ENCODE results near the gene CSGALNACT2. TPM values are rescaled to one million over a fixed set of nuclear protein-coding genes. Genes with fewer than 3 reads are reported as not detected.

The CSGALNACT2 gene
- total RNA-seq, 1 experiment from 2014 or later: 7.9 TPM

GRCh38 chr10:43230101-43230908 lies 92.1 kb downstream of the CSGALNACT2 start:
- Histone ChIP-seq H3K36me3 (no peaks in the 10 kb centered on the region), H3K4me3 (no peak overlapping the region), H3K27ac (no peak overlapping the region), H3K27me3 (no peaks in the 10 kb centered on the region), H3K4me1 (no peaks in the 10 kb centered on the region), H3K9me3 (replicated peaks) (no peaks in the 10 kb centered on the region)
- no peak for DNase-seq

GRCh38 chr10:43230909-43231522 lies 92.8 kb downstream of the CSGALNACT2 start:
- H3K27ac ChIP-seq: no peak overlapping the region
- no peak for DNase-seq
- H3K27me3 ChIP-seq: no peaks in the 10 kb centered on the region

GRCh38 chr10:43231523-43232078 lies 93.4 kb downstream of the CSGALNACT2 start:
- Histone ChIP-seq H3K27ac (no peak overlapping the region), H3K4me1 (no peaks in the 10 kb centered on the region), H3K36me3 (no peaks in the 10 kb centered on the region), H3K27me3 (no peaks in the 10 kb centered on the region), H3K9me3 (replicated peaks) (no peaks in the 10 kb centered on the region), H3K4me3 (no peak overlapping the region)
- no peak for DNase-seq

More at GRCh38 chr10:43230909-43231522, 92.8 kb downstream of the CSGALNACT2 start:
- H3K9me3 ChIP-seq (replicated peaks): no peaks in the 10 kb centered on the region
- H3K4me3 ChIP-seq: no peak overlapping the region
- H3K4me1 ChIP-seq: no peaks in the 10 kb centered on the region
- no peaks in the 10 kb centered on the region for H3K36me3 ChIP-seq

GRCh38 chr10:43233601-43234430 lies 95.6 kb downstream of the CSGALNACT2 start:
- H3K4me3 ChIP-seq: no peak overlapping the region

GRCh38 chr10:43234471-43235041 lies 96.3 kb downstream of the CSGALNACT2 start:
- H3K4me1 ChIP-seq: no peaks in the 10 kb centered on the region
- no peaks in the 10 kb centered on the region for H3K36me3 ChIP-seq
- no peaks in the 10 kb centered on the region for H3K27me3 ChIP-seq
- DNase-seq: no peak
- H3K27ac ChIP-seq: no peak overlapping the region
- no peak overlapping the region for H3K4me3 ChIP-seq
- no peaks in the 10 kb centered on the region for H3K9me3 ChIP-seq (replicated peaks)

More at GRCh38 chr10:43233601-43234430, 95.6 kb downstream of the CSGALNACT2 start:
- Histone ChIP-seq H3K36me3 (no peaks in the 10 kb centered on the region), H3K27me3 (no peaks in the 10 kb centered on the region), H3K27ac (no peak overlapping the region), H3K4me1 (no peaks in the 10 kb centered on the region), H3K9me3 (replicated peaks) (no peaks in the 10 kb centered on the region)
- DNase-seq: no peak

Other genes starting within 250 kb of the CSGALNACT2 start
- 0.02 TPM in 1 of 2 replicates, not detected in the other for gene RET, start 61.4 kb upstream of the CSGALNACT2 start, total RNA-seq (2014; rRNA removed; shearing (Covaris generic))
- not detected in 2 replicates for gene RASGEF1A, start 128.6 kb downstream of the CSGALNACT2 start, total RNA-seq (2014; rRNA removed; shearing (Covaris generic))
- not detected in 2 replicates for gene FXYD4, start 233.2 kb downstream of the CSGALNACT2 start, total RNA-seq (2014; rRNA removed; shearing (Covaris generic))

All from SJCRH30 (cell line).